Tibial nerve (tissue), 3 donors: ENCODE data around the gene PPP1R3G.

Source experiments
- CTCF ChIP-seq, 5 experiments: fragments of 200-600 bp in 3 of 5; fragments of 450-650 bp in 2 of 5; sonication (generic) in 3 of 5; IDR thresholded peaks; one replicate each; pipeline ENCODE4 v1.5.1; 2016 to 2019; ENCODE audit warnings: antibody characterized with exemption in 5 of 5, mild to moderate bottlenecking in 3 of 5, moderate library complexity in 2 of 5
- POLR2A ChIP-seq, 2 donors: fragments of 450-650 bp; IDR thresholded peaks; one replicate each; pipeline ENCODE4 v1.6.1; 2017; ENCODE audit warnings: antibody characterized with exemption in 2 of 2, mild to moderate bottlenecking in 2 of 2, moderate library complexity in 2 of 2

- TF ChIP-seq CTCF (IDR thresholded peaks at IDR 0.05) (no peak), POLR2A (IDR thresholded peaks at IDR 0.05) (no peak)
Measured at GRCh38 chr6:5132731-5133130, 47.6 kb downstream of the PPP1R3G start.
